Measurements from ENCODE around the gene PCDHB15. TPM values are rescaled to one million over a fixed set of nuclear protein-coding genes. Genes with fewer than 3 reads are reported as not detected.
"Not testable (repeated sequence)": the region's sequence is repeated elsewhere in the genome, so short reads cannot be mapped to it uniquely, and the experiment has no call there.

The PCDHB15 gene
- 0.21 TPM in 1 of 2 replicates, not detected in the other for total RNA-seq (2022)
- Bru-seq, nascent RNA: percentile 13 among the genes with signal in this experiment
- BruChase-seq, experiment 1, labeled RNA remaining after a 2-hour chase: not detected
- BruChase-seq, experiment 2, labeled RNA remaining after a 6-hour chase: percentile 27 among the genes with signal in this experiment
- long read RNA-seq: 0 reads

DNA sequence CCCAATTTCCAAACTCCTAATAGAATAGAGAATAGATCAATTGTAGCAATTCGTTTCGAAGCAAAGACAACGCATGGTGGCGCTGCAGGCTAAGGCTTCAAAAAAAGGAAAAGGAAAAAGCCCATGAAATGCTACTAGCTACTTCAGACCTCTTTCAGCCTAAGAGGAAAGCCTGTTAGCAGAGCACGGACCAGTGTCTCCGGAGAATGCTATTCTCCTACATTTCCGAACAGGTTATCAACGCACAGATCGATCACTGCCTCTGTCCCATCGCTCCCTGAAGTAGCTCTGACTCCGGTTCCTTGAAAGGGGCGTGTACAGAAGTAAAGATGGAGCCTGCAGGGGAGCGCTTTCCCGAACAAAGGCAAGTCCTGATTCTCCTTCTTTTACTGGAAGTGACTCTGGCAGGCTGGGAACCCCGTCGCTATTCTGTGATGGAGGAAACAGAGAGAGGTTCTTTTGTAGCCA, at the start of gene PCDHB15:
PCDHB15 (plus strand) TSS at position 146 of the 468 bp plus-strand sequence; CDS start at position 330, 184 bp downstream.
- Mint-ChIP-seq H3K27me3 (ENCODE audit: insufficient read depth, unreplicated experiment) (no peaks in the 10 kb centered on the region), H3K4me1 (ENCODE audit: low read depth, unreplicated experiment) (no peaks in the 10 kb centered on the region), H3K4me3 (ENCODE audit: unreplicated experiment) (no peak within 1 kb of the TSS), H3K27ac (ENCODE audit: unreplicated experiment) (no peak within 1 kb of the TSS), H3K36me3 (ENCODE audit: insufficient read depth, unreplicated experiment) (peaks cover 5% of the 10 kb centered on the region), H3K9me3 (ENCODE audit: unreplicated experiment) (peaks cover 57% of the 10 kb centered on the region)
- Histone ChIP-seq H3K4me3 (ENCODE audit: low read depth, low read length) (no peak within 1 kb of the TSS), H3K4me1 (no peaks in the 10 kb centered on the region), H3K36me3 (ENCODE audit: control insufficient read depth, insufficient read depth, low read length) (no peaks in the 10 kb centered on the region), H3K27me3 (replicated peaks; ENCODE audit: control insufficient read depth, insufficient read depth, low read length) (no peaks in the 10 kb centered on the region), H3K9me3 (peaks cover 27% of the 10 kb centered on the region)
- ChIA-PET CTCF (no interaction called here), POLR2A (no interaction called here)
- intact Hi-C loops (cut with micrococcal nuclease; ENCODE audit: unreplicated experiment): no loop called here
- TF ChIP-seq, protein P1, sequence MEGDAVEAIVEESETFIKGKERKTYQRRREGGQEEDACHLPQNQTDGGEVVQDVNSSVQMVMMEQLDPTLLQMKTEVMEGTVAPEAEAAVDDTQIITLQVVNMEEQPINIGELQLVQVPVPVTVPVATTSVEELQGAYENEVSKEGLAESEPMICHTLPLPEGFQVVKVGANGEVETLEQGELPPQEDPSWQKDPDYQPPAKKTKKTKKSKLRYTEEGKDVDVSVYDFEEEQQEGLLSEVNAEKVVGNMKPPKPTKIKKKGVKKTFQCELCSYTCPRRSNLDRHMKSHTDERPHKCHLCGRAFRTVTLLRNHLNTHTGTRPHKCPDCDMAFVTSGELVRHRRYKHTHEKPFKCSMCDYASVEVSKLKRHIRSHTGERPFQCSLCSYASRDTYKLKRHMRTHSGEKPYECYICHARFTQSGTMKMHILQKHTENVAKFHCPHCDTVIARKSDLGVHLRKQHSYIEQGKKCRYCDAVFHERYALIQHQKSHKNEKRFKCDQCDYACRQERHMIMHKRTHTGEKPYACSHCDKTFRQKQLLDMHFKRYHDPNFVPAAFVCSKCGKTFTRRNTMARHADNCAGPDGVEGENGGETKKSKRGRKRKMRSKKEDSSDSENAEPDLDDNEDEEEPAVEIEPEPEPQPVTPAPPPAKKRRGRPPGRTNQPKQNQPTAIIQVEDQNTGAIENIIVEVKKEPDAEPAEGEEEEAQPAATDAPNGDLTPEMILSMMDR (IDR thresholded peaks at IDR 0.05; ENCODE audit: insufficient read depth in 1 of 2, low read depth in 1 of 2, low read length in 1 of 2, severe bottlenecking in 1 of 2, unreplicated experiment in 1 of 2): no peak
- DNase-seq: no peak
- BruUV-seq (replicated peaks): no TSS peak

DNA sequence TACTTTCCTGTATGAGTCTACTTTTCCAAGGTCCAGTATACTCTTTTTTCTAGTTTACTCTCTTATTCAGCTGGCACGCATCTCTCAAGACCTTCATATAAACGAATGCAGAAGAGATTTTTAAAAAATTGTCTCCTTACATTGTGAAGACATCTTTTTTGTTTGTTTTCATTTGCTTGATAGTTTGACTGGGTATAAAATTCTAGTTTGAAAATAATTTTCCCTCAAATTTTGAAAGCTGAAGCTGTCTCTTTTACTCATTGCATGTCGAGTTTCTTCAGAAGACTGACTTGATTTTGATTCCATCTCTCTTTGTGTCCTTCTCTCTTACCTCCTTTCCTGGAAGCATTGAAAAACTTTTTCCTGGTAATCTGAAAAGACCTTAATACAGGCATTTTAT, 48.8 kb upstream of the PCDHB15 start:
- H3K4me3 ChIP-seq (ENCODE audit: low read depth, low read length): no peak overlapping the region
- Mint-ChIP-seq H3K27ac (ENCODE audit: unreplicated experiment) (no peak overlapping the region), H3K27me3 (ENCODE audit: insufficient read depth, unreplicated experiment) (no peaks in the 10 kb centered on the region), H3K9me3 (ENCODE audit: unreplicated experiment) (peaks cover 47% of the 10 kb centered on the region), H3K4me1 (ENCODE audit: low read depth, unreplicated experiment) (no peaks in the 10 kb centered on the region), H3K36me3 (ENCODE audit: insufficient read depth, unreplicated experiment) (no peaks in the 10 kb centered on the region), H3K4me3 (ENCODE audit: unreplicated experiment) (no peak overlapping the region)
- TF ChIP-seq, protein P1 (IDR thresholded peaks at IDR 0.05; ENCODE audit: insufficient read depth in 1 of 2, low read depth in 1 of 2, low read length in 1 of 2, severe bottlenecking in 1 of 2, unreplicated experiment in 1 of 2): no peak
- no TSS peak for BruUV-seq (replicated peaks)
- H3K9me3 ChIP-seq: peaks cover 22% of the 10 kb centered on the region
- intact Hi-C loops (cut with micrococcal nuclease; ENCODE audit: unreplicated experiment): no loop called here
- DNase-seq: no peak
- ChIA-PET POLR2A (no interaction called here), CTCF (no interaction called here)
- H3K36me3 ChIP-seq (ENCODE audit: control insufficient read depth, insufficient read depth, low read length): no peaks in the 10 kb centered on the region
- no peaks in the 10 kb centered on the region for H3K4me1 ChIP-seq
- H3K27me3 ChIP-seq (replicated peaks; ENCODE audit: control insufficient read depth, insufficient read depth, low read length): no peaks in the 10 kb centered on the region

DNA sequence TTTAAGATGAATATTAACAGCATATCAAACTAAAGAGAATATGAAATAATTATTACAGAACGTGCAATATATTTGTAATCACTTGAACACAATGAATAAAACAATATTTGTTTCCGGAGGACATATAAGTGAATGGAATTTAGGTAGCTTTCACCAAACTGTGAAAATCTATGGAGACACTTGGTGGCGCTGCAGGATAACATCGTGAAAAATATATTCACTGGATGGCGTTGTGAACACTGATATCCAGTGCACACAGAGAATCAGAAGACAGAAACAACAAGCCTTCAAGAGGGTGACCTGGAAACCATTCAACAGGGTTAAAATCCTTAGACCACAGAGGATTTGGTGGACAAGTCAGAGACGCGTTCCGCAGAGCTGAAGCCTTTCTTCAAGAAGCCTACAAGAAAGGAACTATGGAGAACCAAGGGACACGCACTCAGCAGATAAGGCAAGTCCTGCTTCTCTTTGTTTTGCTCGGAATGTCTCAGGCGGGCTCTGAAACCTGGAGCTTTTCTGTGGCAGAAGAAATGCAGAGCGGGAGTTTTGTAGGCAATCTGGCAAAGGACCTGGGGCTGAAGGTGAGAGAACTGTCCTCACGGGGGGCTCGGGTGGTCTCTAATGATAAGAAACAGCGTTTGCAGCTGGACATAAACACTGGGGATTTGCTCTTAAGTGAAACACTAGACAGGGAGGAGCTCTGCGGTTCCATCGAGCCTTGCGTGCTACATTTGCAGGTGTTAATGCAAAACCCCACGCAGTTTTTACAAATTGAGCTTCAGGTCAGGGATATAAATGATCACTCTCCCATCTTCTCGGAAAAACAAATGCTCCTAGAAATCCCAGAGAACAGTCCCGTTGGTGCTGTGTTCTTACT, 45.6 kb upstream of the PCDHB15 start, which contains the start of gene PCDHB11:
PCDHB11 (plus strand) TSS at position 269 of the 877 bp plus-strand sequence; CDS start at position 417, 148 bp downstream.
- no peaks in the 10 kb centered on the region for H3K36me3 Mint-ChIP-seq (ENCODE audit: insufficient read depth, unreplicated experiment)
- no peak for DNase-seq
- POLR2A ChIA-PET: no interaction called here
- H3K27me3 Mint-ChIP-seq (ENCODE audit: insufficient read depth, unreplicated experiment): no peaks in the 10 kb centered on the region
- no peaks in the 10 kb centered on the region for H3K4me1 Mint-ChIP-seq (ENCODE audit: low read depth, unreplicated experiment)
- H3K4me3 Mint-ChIP-seq (ENCODE audit: unreplicated experiment): peak within 1 kb of the TSS; percentile 43
- peaks cover 32% of the 10 kb centered on the region for H3K9me3 Mint-ChIP-seq (ENCODE audit: unreplicated experiment)
- TF ChIP-seq, protein P1 (IDR thresholded peaks at IDR 0.05; ENCODE audit: insufficient read depth in 1 of 2, low read depth in 1 of 2, low read length in 1 of 2, severe bottlenecking in 1 of 2, unreplicated experiment in 1 of 2): peak in 1 of 2 experiments; percentile 2
- Histone ChIP-seq H3K9me3 (peaks cover 22% of the 10 kb centered on the region), H3K4me3 (ENCODE audit: low read depth, low read length) (no peak within 1 kb of the TSS), H3K4me1 (no peaks in the 10 kb centered on the region), H3K27me3 (replicated peaks; ENCODE audit: control insufficient read depth, insufficient read depth, low read length) (no peaks in the 10 kb centered on the region), H3K36me3 (ENCODE audit: control insufficient read depth, insufficient read depth, low read length) (no peaks in the 10 kb centered on the region)
- intact Hi-C loops (cut with micrococcal nuclease; ENCODE audit: unreplicated experiment): no loop called here
- CTCF ChIA-PET: no interaction called here
- BruUV-seq (replicated peaks): no TSS peak
- no peak within 1 kb of the TSS for H3K27ac Mint-ChIP-seq (ENCODE audit: unreplicated experiment)

DNA sequence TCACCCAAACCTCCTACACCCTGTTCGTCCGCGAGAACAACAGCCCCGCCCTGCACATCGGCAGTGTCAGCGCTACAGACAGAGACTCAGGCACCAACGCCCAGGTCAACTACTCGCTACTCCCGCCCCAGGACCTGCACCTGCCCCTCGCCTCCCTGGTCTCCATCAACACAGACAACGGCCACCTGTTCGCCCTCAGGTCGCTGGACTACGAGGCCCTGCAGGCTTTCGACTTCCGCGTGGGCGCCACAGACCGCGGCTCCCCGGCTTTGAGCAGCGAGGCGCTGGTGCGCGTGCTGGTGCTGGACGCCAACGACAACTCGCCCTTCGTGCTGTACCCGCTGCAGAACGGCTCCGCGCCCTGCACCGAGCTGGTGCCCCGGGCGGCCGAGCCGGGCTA, 44.1 kb upstream of the PCDHB15 start:
- H3K4me3 ChIP-seq (ENCODE audit: low read depth, low read length); H3K27me3 Mint-ChIP-seq (ENCODE audit: insufficient read depth, unreplicated experiment); H3K27ac Mint-ChIP-seq (ENCODE audit: unreplicated experiment); H3K27me3 ChIP-seq (replicated peaks; ENCODE audit: control insufficient read depth, insufficient read depth, low read length); POLR2A ChIA-PET; H3K36me3 Mint-ChIP-seq (ENCODE audit: insufficient read depth, unreplicated experiment); H3K4me3 Mint-ChIP-seq (ENCODE audit: unreplicated experiment); H3K36me3 ChIP-seq (ENCODE audit: control insufficient read depth, insufficient read depth, low read length); BruUV-seq (replicated peaks); H3K4me1 ChIP-seq; intact Hi-C loops (cut with micrococcal nuclease; ENCODE audit: unreplicated experiment); H3K4me1 Mint-ChIP-seq (ENCODE audit: low read depth, unreplicated experiment); CTCF ChIA-PET; DNase-seq: not testable (repeated sequence)
- H3K9me3 ChIP-seq: peaks cover 17% of the 10 kb centered on the region
- peaks cover 30% of the 10 kb centered on the region for H3K9me3 Mint-ChIP-seq (ENCODE audit: unreplicated experiment)

All from Caco-2 (cell line).